Nephron progenitor cell (in vitro differentiated cells): ENCODE results near the gene CCDC60.

Source experiments
- DNase-seq: peaks from one replicate; pipeline ENCODE4 v3.0.0; 2021
- H3K27ac Mint-ChIP-seq: 2 replicates; pipeline ENCODE4 v1.8.0; 2021; ENCODE audit warnings: mild to moderate bottlenecking, moderate library complexity, mixed read lengths
- H3K27me3 Mint-ChIP-seq: 2 replicates; pipeline ENCODE4 v1.8.0; 2021; ENCODE audit warnings: mild to moderate bottlenecking, low read depth, mixed read lengths; ENCODE audit not compliant: poor library complexity
- H3K36me3 Mint-ChIP-seq: 2 replicates; pipeline ENCODE4 v1.8.0; 2021; ENCODE audit warnings: low read depth, mixed read lengths
- H3K4me1 Mint-ChIP-seq: 2 replicates; pipeline ENCODE4 v1.8.0; 2021; ENCODE audit warnings: mixed read lengths
- H3K4me3 Mint-ChIP-seq: 2 replicates; pipeline ENCODE4 v1.8.0; 2021; ENCODE audit warnings: mild to moderate bottlenecking, moderate library complexity, mixed read lengths
- H3K9me3 Mint-ChIP-seq: 2 replicates; pipeline ENCODE4 v1.8.0; 2021; ENCODE audit warnings: mild to moderate bottlenecking, moderate library complexity, mixed read lengths
- CTCF ChIP-seq: fragments of 200-600 bp; sonication (generic); IDR thresholded peaks from 2 replicates; pipeline ENCODE4 v1.5.0; 2021; ENCODE audit warnings: antibody characterized with exemption

Gene CCDC60

GRCh38 chr12:119578112-119578511, 243.6 kb downstream of the CCDC60 start:
- H3K4me3 Mint-ChIP-seq: no peak overlapping the region
- no peaks in the 10 kb centered on the region for H3K27me3 Mint-ChIP-seq
- DNase-seq: no peak
- no peak for TF ChIP-seq CTCF
- H3K27ac Mint-ChIP-seq: no peak overlapping the region
- H3K9me3 Mint-ChIP-seq: no peaks in the 10 kb centered on the region
- H3K4me1 Mint-ChIP-seq: no peaks in the 10 kb centered on the region
- no peaks in the 10 kb centered on the region for H3K36me3 Mint-ChIP-seq

- peaks cover 6% of the 10 kb centered on the region for H3K4me1 Mint-ChIP-seq
- no peaks in the 10 kb centered on the region for H3K36me3 Mint-ChIP-seq
- no peak overlapping the region for H3K4me3 Mint-ChIP-seq
- H3K27ac Mint-ChIP-seq: no peak overlapping the region
- no peak for DNase-seq
- H3K27me3 Mint-ChIP-seq: peaks cover 75% of the 10 kb centered on the region
- TF ChIP-seq CTCF: no peak
- peaks cover 4% of the 10 kb centered on the region for H3K9me3 Mint-ChIP-seq
Measured at GRCh38 chr12:119589097-119589496, 254.6 kb downstream of the CCDC60 start.

- no peaks in the 10 kb centered on the region for H3K36me3 Mint-ChIP-seq
Measured at GRCh38 chr12:119589634-119590033, 255.1 kb downstream of the CCDC60 start.

More at GRCh38 chr12:119589634-119590033, 255.1 kb downstream of the CCDC60 start:
- Mint-ChIP-seq H3K4me3 (no peak overlapping the region), H3K9me3 (peaks cover 4% of the 10 kb centered on the region), H3K4me1 (peaks cover 11% of the 10 kb centered on the region), H3K27ac (no peak overlapping the region), H3K27me3 (peaks cover 75% of the 10 kb centered on the region)
- TF ChIP-seq CTCF: no peak
- no peak for DNase-seq
